GM21381 (cell line): ENCODE measurements around the gene MMP8.

Experiments used
- ATAC-seq: cut with Tn5 transposase; IDR thresholded peaks from one replicate; pipeline ENCODE4 v1.9.1; 2021; ENCODE audit warnings: mild to moderate bottlenecking, moderate library complexity; ENCODE audit not compliant: unreplicated experiment

The MMP8 gene

GRCh38 chr11:102722821-102723220 lies 1.9 kb downstream of the MMP8 start:
- ATAC-seq: no peak

DNA sequence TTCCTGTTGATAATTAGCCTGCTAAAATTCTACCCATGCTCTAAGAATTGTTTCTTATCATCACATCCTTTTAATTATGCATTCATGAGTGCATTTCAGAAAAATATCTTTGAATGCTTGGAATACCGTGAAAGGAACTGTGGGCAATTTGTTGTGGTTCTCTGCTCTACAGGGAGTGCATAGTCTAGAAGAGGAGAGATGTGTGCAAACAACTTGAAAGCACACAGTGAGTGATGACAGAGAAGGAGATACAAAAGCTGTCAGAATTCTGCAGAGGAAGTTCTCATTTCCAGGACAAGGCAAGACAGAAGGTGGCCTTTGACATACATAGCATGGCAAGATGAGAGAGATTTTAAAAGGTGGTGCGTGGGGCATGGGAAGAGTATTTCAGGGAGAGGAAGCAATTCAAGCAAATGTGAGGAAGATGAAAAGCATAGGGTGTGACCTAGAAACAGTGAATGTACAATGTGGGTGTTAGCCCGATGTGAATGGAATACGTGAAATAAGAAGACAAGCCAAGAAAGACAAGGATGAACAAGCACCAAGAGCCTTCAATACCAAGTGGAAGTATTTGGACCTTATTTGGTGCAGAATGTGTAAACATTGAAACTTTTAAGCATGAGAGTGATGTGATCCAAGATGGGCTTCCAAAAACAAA lies 5.0 kb downstream of the MMP8 start:
- ATAC-seq: no peak

DNA sequence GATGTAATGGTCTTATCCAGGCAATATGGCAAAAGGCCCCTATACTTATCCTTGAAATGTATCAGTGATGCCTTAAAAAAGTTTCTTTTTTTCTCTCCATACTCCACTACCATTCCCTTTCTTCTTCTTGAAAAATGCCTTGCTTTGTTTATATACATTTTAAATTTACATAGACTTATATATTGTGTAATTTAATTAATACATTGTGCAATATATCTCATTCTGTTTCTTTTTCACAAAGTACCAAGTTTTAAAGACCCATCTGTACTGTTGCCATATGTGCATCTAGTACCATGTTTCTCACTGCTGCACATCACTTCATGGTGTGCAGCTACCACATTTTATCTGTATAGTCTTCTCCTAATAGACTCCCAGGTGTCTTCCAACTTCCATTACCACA lies 7.5 kb downstream of the MMP8 start:
- ATAC-seq: no peak

DNA sequence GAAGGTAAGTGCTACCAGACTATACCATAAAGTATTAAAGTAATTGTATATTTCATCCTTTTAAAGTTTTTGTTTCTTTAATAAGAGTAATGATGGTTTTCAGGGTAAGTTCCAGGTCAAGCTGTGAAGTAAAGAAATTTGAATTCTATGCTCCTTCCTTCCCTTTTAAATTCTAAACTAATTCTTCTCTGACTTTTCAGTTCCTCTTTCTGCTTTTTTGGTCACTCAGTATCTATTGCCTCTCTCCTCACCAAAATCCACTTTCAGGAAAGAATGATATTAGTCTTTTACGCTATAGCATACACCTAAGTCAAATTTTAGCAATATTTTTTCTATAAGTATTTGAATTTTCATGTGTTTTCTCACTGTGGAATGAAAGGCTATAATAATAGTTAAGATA lies 8.2 kb downstream of the MMP8 start:
- ATAC-seq: peak; percentile 70

DNA sequence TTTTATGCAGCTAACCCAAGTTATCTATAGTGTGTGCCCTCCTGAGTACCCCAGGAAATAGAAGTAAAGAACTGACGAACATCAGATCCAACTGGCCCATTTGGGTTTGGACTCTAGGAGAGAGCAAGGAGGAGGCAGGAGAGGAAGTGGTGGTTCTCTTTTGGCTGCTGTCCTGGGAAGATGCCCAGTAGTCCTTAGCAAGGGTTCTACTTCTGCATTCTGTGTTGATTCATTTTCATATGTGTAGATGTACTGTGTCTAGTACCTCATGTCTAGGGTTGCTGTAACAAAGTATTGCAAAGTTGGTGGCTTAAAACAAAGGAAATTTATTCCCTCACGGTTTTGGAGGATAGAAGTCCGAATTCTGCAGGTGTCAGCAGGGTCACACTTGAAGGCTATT lies 12.6 kb downstream of the MMP8 start:
- no peak for ATAC-seq

DNA sequence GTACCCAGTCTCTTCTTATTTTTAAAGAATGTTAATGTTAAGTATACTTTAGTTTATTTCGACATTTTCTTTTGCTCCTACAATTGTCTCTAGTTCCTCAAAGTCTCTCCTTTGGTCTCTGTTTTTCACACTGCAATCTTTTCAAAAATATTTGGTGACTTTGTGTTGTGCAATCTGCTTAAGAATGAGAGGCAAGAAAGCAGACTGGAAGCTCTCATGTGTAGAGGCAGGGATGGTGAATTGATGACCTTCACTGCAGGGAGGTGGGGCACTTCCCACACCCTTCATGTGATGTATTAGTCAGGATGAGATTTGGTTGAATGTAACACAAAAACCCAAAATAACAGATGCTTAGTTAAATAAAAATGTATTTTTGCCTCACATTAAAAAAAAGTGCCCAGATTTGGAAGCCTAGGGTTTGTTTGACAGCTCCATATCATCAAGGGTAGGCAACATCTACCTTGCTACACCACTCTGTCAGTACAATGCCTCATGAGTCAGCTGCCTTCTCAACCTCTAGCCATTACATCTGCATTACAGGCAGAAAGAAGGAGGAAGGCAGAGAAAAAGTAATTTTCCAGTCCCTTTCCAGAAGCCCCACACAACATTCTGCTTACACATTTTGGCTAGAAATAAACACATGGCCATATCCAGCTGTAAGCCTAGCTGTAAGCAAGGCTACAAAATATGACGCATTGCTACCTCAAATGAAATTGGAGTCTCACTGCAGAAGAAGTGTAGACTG lies 15.4 kb downstream of the MMP8 start:
- ATAC-seq: no peak

GRCh38 chr11:102708654-102709053 lies 16.1 kb downstream of the MMP8 start:
- no peak for ATAC-seq

DNA sequence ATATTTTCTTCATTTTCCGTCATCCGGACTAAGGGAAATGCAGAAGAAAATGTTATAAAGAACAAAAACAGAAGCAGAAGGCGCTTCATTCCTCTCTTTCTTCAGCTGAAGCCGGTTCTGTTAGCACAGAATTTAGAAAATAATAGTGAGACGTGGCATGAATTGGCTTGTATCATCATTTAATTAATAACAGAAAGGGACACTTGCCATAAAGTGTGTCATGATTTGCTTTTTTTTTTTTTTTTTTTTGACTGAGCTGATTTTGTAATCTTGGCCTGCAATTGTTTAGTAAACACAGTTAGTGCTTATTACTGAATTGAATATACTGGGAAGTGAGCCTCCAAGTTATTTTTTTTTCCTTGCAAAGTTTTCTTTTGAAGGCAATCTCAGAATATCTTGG lies 19.1 kb downstream of the MMP8 start, which contains the start of gene MMP27:
MMP27 (minus strand) TSS at position 144 of the 400 bp plus-strand sequence; CDS start at position 89, 55 bp downstream.
- no peak for ATAC-seq

DNA sequence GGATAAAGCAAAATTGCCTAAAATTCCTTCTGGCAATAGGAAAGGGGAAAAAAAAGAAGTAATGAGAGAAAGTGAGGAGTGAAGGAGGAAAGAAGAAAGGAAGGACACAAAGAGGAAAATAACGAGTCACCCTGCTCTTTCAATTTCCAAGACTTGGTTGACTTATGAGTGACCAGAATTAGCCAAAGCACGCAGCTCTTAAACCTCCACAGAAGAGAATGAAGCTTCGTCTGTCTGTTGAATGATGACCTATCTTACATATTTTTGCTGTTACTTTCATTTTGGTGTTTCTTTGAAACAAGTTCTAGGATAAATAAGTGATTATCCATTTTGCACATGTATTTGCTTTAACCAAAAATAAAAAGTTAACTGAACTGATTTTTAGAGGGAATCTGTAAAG lies 19.9 kb downstream of the MMP8 start:
- no peak for ATAC-seq

DNA sequence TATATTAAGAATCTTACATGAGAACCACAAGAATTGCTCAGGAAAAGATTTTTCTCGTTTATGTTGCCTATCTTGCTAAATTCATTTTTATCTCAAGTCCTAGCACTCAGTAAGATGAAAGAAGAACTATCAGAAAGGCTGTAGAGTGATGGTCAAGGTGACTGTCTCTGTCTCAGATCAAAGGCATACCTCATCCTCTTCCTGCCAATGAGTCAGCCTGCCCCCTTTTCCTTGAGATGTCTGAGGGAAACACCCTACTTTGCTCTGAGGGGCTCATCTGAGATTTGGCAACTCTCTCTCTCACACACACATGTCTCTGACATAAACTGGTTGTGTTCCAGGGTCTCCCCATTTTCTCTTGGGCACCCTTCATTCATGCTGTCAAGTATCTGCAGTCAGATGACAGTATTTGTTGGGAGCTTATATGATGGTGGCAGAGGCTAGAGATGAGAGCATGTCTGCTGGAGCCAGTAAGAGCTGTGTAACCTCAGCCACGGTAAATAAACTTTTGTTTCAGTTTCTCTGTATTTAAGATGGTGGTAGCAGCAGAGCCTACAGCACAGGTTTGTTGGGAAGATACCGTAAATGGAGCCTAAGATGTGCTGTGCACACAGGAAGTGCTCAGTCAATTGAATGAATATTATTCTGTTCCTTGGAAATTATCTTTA lies 20.8 kb downstream of the MMP8 start:
- ATAC-seq: no peak

DNA sequence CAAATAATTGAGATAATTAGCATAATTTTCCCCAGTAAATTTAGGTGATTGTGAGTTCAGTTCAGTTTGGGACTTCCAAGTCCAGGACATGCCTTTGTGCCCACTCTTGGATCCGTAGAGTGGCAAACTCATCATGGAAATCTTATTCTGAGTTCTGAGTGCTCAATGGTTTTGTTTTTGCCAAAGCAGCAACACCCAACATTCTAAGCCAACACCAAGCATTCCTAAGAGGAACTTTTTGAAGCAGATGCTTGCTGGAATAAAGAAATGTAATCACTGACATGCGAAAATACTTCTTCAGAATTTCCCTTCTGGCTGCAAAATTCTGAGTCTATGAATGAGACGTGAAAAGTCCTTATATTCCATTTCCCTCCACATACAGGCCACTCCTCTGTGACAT lies 29.6 kb downstream of the MMP8 start:
- no peak for ATAC-seq

GRCh38 chr11:102685754-102686153 lies 39.0 kb downstream of the MMP8 start:
- ATAC-seq: no peak

- no peak for ATAC-seq
Measured at GRCh38 chr11:102685338-102685737, 39.4 kb downstream of the MMP8 start.

- no peak for ATAC-seq
Measured at GRCh38 chr11:102683277-102683676, 41.5 kb downstream of the MMP8 start.

GRCh38 chr11:102680945-102681344 lies 43.8 kb downstream of the MMP8 start:
- no peak for ATAC-seq

DNA sequence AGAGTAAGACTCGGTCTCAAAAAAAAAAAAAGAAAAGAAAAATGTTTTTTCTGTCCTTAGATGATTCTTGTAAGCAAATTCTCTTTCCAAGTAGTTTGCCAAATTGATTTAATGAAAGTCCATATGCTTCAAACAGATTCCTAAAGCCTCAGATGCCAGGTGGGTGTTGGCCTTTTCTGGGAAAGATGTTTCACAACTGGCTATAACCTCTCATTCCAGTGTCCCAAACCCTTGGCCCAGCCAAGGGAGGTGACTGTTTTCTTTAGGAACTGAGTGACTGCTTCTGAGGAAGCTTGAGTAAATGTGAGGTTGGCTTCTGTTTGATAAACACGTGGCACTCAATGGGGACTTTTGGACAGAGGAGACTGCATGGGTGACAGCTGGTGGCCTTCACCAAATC lies 46.7 kb downstream of the MMP8 start:
- ATAC-seq: no peak

DNA sequence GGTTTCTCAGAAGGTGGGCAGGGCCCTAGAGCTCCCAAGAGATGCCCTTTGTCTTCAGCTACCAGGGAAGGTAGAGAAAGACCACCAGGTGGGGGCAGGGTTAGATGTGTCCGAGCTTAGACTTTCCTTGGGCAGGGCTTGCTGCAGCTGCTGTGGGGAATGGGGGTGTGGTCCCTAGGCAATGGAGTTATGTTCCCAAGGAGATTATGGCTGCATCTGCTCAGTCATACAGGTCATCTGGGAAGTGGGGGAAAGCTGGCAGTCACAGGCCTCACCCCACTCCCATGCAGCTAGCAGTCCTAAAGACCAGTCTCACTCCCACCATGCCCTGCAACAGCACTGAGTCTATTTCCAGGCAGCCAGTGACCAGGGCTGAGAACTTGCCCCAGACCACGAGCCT lies 48.7 kb downstream of the MMP8 start:
- ATAC-seq: no peak

GRCh38 chr11:102669664-102670063 lies 55.1 kb downstream of the MMP8 start:
- ATAC-seq: no peak

- peak; percentile 55 for ATAC-seq
Measured at GRCh38 chr11:102666331-102666957, 58.3 kb downstream of the MMP8 start.

DNA sequence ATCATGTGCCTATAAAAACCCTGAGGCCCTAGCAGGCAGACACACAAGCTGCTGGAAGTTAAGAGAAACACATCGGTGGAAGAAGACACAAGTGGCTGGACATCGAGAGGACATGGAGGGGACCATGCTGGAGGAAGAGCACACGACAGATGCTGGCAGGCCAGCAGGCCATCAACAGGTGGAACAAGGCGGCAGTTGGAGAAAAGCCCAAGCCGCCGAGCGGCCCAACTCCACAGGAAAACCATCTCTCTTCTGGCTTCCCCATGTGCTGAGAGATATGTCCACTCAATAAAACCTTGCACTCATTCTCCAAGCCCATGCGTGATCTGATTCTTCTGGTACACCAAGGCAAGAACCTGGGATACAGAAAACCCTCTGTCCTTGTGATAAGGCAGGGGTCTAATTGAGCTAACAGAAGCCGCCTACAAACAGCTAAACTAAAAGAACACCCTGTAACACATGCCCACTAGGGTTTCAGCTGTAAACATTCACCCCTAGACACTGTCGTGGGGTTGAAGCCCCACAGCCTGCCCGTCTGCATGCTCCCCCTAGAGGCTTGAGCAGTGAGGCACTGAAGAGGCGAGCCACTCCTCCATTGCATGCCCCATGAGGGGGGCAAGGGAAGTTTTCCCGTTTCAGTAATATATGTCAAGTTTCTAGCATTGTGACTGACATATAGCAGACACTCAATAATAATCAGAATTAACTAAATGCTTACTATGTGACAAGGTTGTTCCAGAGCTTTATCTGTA lies 60.6 kb downstream of the MMP8 start:
- no peak for ATAC-seq

DNA sequence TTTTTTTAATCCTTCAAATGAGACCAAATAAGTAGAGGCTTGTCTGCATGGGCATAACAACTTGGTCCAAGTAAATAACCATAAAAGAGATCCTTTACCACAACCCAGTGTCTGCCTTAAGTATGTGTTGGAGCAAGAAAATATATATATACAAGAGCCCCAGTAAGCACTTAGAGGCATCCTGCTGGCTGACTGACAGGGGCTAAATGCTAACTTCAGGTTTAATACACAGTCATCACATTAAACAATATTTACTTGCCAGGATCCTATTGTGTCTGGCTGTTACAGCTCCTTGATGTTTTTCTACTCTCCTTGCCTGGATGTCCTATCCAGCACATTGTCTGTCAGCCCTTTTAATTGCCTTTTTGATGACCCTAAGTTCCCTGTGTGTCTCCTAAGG lies 62.1 kb downstream of the MMP8 start:
- no peak for ATAC-seq
